Brain pericyte (primary cell): Measurements from ENCODE around the gene KIF5A.

Source experiments
- DNase-seq: peaks from one replicate; pipeline ENCODE4 v3.0.0-alpha.2; 2012; ENCODE audit warnings: low read depth, low spot score

The KIF5A gene

DNA sequence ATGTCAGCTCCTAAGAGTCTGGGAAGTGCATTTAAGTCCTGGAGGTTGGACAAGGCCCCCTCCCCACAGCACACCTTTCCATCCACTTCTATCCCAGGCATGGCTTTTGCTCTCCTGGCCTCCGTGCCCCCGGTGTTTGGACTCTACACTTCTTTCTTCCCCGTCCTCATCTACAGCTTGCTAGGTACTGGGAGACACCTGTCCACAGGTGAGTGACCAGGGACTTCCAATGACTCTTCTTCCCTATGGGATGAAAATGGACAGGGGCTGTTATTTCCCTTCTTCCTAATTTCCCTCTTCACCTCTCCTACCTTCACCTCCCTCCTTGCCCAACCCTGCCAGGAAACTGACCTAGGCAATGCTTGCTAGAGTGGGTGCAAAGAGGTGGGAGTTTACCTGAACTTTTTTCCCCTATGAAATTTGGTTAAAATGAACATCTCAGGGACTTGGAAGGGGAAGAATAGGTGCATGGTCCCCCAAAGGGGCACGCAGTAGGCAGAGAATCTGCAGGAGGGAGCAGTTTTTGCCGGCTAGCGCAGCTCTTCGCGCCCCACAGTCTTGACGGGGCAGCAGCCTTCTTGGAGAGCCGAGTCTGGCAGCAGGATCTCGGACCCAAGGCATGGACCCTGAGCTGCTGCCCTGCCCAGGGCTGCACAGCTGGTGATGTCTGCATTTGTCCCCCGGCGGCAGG is 70.5 kb downstream of the KIF5A start:
- DNase-seq: no peak

GRCh38 chr12:57620936-57621496 is 71.2 kb downstream of the KIF5A start:
- DNase-seq: no peak

GRCh38 chr12:57621497-57622292 is 71.9 kb downstream of the KIF5A start:
- no peak for DNase-seq

DNA sequence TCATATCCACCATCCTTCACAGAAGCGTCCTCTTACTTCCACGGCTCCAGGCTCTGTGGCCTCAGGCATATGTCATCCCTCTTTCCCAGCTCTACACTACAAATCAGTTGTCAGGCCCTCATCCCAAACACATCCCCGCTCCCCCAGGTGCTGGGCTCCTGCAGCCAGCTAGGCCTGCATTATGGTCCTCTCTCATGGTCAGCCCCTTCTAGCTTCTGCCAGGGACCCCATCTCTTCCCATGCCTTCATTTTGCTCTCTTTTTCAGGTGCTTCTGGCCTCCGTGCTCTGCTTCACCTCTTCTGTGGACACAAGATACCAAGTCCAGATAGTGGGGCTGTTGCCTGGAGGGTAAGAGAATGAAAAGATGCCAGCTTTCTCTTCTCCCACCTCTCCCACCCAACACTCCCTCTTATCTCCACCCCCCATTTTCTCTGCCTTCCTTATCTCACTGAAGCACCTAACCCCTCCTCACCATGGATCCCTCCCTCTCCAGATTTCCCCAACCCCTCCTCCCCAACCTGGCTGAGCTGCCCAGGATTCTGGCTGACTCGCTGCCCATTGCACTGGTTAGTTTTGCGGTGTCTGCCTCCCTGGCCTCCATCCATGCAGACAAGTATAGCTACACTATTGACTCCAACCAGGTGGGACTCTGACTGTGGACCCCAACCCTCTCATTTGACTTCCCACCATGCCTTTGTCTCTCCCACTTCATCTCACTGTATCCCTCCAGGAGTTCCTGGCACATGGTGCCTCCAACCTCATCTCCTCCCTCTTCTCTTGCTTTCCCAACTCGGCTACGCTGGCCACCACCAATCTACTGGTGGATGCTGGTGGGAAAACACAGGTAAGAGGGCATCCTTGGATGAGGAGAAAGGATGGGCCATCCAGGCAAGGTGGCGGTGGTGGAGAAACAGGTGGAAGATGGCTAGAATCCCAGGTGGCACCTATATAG is 72.7 kb downstream of the KIF5A start:
- no peak for DNase-seq

GRCh38 chr12:57623385-57623784 is 73.5 kb downstream of the KIF5A start:
- no peak for DNase-seq

DNA sequence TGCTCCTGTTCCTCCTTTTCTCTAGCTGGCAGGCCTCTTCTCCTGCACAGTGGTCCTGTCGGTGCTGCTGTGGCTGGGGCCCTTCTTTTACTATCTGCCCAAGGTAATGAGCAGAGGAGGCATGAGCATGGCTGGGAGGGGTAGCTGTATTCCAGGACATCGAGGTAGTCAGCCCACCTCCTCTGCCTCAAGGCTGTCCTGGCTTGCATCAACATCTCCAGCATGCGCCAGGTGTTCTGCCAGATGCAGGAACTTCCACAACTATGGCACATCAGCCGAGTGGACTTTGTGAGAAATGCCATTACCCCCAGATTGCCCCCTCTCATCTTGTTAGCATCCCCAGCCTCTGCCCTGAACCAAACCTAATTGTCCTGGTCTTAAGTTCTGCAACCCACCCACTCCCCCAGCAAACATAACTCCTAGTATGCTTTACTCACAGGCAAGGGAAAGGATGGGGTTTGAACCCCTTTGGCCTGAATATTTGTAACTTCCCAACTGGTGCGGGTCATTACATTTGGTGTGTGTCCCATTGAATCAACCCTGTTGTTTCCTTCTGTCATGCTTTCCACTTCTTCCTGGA is 74.1 kb downstream of the KIF5A start:
- DNase-seq: no peak

DNA sequence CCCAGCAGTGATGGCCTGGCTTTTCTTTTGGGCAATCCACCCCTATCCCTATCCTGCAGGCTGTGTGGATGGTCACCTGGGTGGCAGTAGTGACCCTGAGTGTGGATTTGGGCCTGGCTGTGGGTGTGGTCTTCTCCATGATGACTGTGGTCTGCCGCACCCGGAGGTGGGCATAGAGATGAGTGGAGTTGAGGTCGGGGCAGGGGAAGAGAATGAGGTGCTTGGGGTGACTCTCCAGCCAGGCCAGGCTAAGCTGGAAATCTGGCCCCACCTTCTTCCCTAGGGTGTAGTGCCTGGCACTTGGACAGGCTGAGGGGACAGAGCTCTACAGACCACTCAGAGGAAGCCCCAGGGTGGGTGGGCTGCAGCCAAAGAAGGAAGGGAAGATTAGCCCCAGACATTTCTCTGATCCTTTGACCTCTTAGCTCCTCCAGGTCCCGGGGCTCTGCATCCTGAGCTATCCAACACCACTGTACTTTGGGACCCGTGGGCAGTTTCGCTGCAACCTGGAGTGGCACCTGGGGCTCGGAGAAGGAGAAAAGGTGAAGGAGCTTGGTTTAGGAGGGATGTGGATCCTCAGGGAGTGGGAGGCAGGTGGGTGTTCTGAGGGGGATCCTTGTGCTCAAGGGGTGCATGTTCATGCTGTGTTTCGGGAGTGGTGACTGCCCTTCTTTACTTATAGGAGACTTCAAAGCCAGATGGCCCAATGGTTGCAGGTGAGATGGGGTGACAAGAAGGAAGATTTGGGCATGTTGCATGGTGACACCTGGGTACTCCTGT is 74.8 kb downstream of the KIF5A start:
- no peak for DNase-seq

- no peak for DNase-seq
Measured at GRCh38 chr12:57625261-57626032, 75.6 kb downstream of the KIF5A start.

DNA sequence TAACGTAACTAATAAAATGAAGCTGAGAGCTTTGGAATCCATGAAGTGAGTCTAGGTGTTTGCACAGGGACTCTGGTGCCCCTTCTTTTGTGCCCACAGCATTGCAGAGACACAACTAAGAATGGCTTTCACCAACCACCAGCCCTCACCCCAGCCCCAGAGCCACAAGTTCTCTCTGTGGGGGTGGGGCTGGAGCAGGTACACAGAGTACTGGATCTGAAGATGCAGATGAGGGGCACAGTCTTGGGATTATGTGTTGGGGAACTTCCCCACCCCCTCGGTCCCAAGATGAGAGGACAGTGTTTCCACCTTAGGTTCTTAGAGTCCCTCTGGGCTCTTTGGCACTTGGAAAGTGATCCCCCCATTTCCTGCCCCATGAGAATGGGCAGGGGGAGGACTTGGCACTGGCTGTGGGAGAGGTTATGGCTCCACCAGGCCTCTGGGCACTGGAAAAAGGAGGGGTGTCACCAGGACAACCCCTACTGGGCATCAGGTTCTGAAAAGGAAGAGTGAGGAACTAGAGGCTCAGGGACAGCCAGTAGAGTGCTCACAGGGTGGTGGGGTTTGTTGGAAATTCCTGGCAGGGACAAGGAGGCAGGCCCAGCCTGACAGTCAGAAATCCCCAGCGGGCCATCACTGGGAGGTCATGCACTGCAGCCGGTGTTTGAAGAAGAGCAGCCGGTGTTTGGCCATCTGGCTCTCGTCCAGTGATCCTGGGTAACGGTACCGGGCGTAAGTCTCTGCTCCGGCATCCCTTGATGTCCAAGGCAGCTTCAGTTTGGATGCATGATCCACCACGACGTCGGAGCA is 76.5 kb downstream of the KIF5A start:
- DNase-seq: no peak

DNA sequence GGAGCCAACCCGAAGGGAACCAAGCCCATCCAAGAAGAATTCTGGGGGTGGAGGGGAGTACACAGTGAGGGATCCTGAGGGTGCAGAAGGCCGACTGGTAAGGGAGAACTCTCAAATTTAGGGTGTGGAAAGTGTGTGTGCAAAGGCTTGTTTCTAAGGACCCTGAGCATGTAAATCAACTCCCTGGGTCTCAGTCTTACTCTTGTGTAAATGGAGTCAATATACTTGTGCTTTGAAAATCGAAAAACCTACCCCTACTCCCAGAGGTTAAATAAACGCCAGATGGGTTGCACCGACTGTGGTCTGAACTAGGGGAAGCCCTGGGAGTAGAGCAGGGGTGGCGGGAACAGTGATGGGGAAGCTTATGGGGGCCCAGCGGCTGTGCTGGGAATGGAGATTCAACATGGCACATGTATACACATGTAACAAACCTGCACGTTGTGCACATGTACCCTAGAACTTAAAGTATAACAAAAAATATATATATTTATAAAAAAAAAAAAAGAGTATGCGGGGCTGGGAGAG is 77.1 kb downstream of the KIF5A start:
- DNase-seq: no peak

DNA sequence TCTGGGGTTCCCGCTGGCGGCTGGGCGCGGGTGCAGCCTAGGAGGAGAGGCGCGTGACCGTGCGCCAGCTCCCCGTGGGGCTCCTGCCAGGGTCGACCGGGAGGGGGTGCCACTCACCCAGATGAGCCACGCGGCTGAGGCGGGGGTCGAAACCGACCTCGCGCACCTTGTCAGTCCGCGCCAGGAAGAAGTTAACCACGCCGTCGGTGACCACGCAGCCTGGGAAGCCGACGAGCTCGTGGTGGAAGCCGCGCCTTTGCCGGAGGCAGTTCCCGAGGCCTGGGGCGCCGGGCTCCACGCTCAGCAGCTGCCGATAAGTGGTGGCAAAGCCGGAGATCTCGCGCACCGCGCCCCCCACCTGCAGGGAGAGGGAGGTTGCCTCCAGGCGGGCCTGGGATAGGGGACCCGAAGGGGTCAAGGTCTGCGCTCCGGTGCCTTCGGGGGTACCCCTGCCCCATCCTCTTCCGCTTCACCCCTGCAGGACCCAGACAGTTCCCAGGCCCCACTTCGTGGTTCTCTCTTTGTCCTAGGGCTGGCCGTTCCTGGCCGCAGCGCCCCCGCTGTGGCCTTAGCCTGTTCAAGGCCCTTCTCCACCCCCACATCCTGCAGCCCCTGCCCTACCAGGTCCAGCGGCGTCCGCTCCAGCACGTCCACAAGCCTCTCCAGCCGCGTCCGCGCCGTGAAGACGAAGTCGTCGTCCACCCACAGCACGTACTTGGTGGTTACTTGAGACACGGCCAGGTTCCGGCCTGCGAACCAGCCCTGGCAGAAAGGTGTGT is 77.8 kb downstream of the KIF5A start:
- DNase-seq: no peak

DNA sequence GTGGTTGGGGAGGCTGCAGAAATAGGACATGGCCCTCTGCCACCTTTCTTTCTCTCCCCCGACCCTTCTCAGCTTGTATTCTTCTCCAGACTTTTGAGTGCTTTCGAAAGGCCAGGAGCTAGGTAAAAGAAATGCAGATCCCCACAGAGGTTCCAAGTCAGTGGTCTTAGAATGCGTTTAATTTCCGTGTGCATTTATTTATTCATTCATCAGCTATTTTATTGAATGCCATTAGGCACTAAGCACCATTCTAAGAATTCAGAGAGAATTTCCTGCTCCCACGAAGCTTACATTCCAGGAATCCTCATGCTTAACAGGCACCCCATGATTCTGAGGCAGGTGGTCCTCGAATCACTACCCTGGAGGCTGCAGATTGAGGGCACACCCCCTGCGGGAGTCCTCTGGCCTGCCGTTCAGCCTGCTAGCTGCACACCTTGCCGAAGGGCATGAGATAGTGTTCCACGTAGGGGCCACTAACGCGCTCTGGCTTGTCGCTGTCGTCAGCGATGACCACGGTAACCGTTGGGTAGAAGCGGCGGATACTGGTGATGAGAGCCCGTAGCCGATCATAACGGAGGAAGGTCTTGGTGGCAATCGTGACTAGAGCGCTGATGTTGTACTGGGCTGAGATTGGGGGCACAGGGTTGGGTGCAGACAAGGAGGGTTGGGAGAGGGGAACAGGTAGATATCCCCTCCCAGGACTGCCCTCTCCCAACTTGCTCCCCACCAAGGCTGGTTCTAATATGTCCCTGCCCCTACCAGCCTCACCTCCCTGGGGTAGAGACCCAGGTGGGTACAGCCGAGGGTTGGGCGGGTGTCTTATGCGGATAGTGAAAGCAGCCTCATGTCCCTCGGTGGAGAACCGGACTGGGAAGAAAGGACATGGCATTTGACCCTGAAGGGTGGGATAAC is 78.7 kb downstream of the KIF5A start:
- no peak for DNase-seq

- no peak for DNase-seq
Measured at GRCh38 chr12:57629897-57630471, 80.1 kb downstream of the KIF5A start.

DNA sequence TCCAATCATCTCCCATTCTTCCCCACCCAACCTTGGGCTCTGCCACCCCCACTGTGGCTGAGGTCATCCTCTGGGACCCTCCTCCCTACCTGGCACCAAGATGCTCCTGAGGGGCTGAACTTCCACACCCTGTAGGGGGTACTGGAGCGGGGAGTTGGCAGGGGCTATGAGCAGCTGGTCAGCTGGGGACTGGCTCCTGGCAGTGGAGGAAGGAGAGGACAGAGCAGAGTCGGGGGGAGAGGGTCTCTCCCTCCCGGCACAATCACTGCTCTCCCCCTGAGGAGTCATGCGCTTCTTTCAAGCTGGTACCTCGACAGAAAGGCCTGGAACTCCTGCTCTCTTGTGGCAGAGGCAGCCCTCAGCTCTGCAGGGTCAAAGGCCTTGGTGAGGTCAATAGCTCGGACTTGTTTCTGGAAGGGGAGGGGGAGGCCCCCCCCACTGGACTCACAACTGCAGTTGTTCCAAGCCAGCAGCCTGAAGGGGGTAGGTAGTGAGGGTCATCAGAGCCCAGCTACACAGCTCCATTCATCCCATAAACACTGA is 81.1 kb downstream of the KIF5A start:
- no peak for DNase-seq

DNA sequence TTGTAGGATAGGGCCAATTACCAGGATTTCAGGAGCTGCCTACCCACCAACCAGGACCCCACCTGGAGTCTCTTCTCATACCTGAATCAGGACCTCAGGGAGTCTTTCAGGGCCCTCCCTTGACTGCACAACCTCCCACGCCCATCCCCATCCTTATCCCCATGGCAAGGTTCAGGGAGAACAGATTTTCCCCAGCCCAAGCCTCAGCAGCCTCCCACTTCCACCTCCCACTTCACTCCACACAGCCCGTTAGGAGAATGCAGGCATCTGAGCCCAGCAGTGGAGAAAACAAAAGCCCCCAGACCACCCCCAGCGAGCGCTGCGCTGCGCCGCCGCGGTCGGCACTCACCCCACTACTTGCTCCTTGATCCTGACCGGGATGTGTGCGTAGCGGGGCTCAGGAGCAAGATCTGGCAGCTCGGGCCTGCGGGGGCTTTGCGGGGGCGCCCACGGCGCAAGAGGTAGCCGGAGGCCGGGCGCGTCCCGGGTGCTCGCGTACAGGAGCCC is 81.8 kb downstream of the KIF5A start:
- no peak for DNase-seq
